Measurements from ENCODE around the gene ADAM11.
A peak's percentile ranks its signal among the peaks of the same experiment; 100 is the strongest.

Gene ADAM11

DNA sequence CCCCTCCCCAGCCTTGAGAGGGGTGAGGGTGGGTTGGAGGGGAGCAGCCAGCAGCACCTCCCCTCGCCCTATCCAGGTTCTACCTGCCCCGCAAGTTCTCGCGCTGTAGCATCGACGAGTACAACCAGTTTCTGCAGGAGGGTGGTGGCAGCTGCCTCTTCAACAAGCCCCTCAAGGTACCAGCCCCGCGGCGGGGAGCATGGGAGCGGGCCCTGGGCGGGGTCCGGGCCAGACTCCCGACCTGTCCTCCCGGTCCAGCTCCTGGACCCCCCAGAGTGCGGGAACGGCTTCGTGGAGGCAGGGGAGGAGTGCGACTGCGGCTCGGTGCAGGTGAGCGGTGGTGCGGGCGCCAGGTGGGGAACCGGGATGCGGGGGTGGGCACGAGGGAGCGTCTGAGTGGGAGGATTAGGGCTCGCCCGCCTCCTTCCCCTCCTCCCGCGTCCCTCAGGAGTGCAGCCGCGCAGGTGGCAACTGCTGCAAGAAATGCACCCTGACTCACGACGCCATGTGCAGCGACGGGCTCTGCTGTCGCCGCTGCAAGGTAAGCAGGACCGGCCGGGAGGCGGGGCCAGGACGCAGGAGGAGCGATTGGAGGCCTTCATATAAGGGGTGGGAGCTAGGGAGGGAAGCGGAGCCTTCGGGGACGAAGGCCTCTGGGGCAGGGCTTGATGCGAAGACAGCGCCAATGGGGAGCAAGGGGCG lies 16.5 kb downstream of the ADAM11 start (continued):
- TF ChIP-seq REST (tag by site-specific recombination; IDR thresholded peaks at IDR 0.05) (no peak), WT1 (tag by site-specific recombination; IDR thresholded peaks at IDR 0.05) (peak; percentile 65; the same call in 1 of the 2 replicates), ZNF664 (tag by site-specific recombination; IDR thresholded peaks at IDR 0.05) (no peak), ZBTB20 (tag by site-specific recombination; IDR thresholded peaks at IDR 0.05) (peak; percentile 48; the same call in 1 of the 2 replicates), MZF1 (tag by site-specific recombination; IDR thresholded peaks at IDR 0.05; ENCODE audit: borderline replicate concordance) (no peak), ZNF473 (tag by site-specific recombination; IDR thresholded peaks at IDR 0.05) (no peak), ZNF580 (tag by site-specific recombination; IDR thresholded peaks at IDR 0.05) (no peak), SP3 (tag by site-specific recombination; IDR thresholded peaks at IDR 0.05) (no peak; the same call in 1 of the 2 replicates), ZNF510 (tag by site-specific recombination; IDR thresholded peaks at IDR 0.05; ENCODE audit: insufficient replicate concordance) (no peak), BCL11B (tag by site-specific recombination; IDR thresholded peaks at IDR 0.05; ENCODE audit: low read depth) (no peak), INSM2 (tag by site-specific recombination; IDR thresholded peaks at IDR 0.05) (no peak), ZNF777 (tag by site-specific recombination; IDR thresholded peaks at IDR 0.05; ENCODE audit: borderline replicate concordance) (peak; percentile 86; the same call in 1 of the 2 replicates), ZNF155 (tag by site-specific recombination; IDR thresholded peaks at IDR 0.05) (no peak), ZNF555 (tag by site-specific recombination; conservative IDR thresholded peaks at IDR 0.05) (no peak), ZNF623 (tag by site-specific recombination; IDR thresholded peaks at IDR 0.05) (no peak), ZNF2 (tag by site-specific recombination; IDR thresholded peaks at IDR 0.05) (no peak; the same call in 1 of the 2 replicates), ZNF560 (tag by site-specific recombination; IDR thresholded peaks at IDR 0.05; ENCODE audit: borderline replicate concordance) (no peak), ZFP3 (tag by site-specific recombination; IDR thresholded peaks at IDR 0.05; ENCODE audit: low read depth) (no peak), SCRT1 (tag by site-specific recombination; IDR thresholded peaks at IDR 0.05; ENCODE audit: borderline replicate concordance) (no peak)
- TF ChIP-seq, protein P1, sequence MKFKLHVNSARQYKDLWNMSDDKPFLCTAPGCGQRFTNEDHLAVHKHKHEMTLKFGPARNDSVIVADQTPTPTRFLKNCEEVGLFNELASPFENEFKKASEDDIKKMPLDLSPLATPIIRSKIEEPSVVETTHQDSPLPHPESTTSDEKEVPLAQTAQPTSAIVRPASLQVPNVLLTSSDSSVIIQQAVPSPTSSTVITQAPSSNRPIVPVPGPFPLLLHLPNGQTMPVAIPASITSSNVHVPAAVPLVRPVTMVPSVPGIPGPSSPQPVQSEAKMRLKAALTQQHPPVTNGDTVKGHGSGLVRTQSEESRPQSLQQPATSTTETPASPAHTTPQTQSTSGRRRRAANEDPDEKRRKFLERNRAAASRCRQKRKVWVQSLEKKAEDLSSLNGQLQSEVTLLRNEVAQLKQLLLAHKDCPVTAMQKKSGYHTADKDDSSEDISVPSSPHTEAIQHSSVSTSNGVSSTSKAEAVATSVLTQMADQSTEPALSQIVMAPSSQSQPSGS (tag by site-specific recombination; IDR thresholded peaks at IDR 0.05; ENCODE audit: low read depth): no peak
- TF ChIP-seq, protein P2, sequence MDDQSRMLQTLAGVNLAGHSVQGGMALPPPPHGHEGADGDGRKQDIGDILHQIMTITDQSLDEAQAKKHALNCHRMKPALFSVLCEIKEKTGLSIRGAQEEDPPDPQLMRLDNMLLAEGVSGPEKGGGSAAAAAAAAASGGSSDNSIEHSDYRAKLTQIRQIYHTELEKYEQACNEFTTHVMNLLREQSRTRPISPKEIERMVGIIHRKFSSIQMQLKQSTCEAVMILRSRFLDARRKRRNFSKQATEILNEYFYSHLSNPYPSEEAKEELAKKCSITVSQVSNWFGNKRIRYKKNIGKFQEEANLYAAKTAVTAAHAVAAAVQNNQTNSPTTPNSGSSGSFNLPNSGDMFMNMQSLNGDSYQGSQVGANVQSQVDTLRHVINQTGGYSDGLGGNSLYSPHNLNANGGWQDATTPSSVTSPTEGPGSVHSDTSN (CRISPR knock-in tag; IDR thresholded peaks at IDR 0.05): no peak
- TF ChIP-seq, protein P3, sequence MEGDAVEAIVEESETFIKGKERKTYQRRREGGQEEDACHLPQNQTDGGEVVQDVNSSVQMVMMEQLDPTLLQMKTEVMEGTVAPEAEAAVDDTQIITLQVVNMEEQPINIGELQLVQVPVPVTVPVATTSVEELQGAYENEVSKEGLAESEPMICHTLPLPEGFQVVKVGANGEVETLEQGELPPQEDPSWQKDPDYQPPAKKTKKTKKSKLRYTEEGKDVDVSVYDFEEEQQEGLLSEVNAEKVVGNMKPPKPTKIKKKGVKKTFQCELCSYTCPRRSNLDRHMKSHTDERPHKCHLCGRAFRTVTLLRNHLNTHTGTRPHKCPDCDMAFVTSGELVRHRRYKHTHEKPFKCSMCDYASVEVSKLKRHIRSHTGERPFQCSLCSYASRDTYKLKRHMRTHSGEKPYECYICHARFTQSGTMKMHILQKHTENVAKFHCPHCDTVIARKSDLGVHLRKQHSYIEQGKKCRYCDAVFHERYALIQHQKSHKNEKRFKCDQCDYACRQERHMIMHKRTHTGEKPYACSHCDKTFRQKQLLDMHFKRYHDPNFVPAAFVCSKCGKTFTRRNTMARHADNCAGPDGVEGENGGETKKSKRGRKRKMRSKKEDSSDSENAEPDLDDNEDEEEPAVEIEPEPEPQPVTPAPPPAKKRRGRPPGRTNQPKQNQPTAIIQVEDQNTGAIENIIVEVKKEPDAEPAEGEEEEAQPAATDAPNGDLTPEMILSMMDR (tag by site-specific recombination; IDR thresholded peaks at IDR 0.05): peak; percentile 36; the same call in 1 of the 2 replicates
